Measurements from ENCODE around the gene SIRT5.

DNA sequence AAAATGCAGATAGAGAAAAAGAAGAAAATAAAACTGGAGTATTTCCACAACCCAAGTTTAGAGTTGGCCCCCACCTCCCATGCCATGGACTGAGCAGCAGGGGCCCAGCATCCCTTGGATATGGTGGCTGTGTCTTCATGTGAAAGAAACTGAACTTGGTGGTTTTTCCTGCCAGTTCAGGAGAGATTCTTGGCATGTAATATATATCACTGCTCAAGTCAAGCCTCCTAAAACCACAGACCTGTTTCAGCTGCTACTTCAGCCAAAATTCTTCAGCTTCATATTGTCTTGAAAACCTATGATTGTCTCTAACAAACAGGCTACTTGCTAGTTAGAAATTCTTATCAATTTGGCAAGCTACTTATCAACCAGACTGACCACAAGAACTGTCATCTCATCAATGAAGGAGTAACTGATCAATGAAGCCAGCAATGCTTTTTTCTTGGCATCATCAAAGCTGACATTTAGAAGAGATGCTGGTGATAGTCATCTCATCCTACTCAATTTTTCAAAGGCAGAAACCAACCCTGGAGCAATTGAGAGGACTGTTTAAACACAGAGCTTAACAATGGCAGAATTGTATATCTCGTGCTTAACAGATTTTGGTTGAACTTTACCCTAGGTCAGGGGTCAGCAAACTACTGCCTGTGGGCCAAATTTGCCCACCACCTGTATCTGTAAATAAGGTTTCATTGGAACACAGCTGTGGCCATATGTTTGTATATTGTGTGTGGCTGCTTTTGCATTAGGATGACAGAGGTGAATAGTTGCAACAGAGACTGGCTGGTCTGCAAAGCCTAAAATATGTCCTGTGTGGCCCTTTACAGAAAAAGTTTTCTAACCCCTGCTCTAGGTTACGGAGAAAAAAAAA, 30.4 kb downstream of the SIRT5 start:
- TF ChIP-seq, protein P1, sequence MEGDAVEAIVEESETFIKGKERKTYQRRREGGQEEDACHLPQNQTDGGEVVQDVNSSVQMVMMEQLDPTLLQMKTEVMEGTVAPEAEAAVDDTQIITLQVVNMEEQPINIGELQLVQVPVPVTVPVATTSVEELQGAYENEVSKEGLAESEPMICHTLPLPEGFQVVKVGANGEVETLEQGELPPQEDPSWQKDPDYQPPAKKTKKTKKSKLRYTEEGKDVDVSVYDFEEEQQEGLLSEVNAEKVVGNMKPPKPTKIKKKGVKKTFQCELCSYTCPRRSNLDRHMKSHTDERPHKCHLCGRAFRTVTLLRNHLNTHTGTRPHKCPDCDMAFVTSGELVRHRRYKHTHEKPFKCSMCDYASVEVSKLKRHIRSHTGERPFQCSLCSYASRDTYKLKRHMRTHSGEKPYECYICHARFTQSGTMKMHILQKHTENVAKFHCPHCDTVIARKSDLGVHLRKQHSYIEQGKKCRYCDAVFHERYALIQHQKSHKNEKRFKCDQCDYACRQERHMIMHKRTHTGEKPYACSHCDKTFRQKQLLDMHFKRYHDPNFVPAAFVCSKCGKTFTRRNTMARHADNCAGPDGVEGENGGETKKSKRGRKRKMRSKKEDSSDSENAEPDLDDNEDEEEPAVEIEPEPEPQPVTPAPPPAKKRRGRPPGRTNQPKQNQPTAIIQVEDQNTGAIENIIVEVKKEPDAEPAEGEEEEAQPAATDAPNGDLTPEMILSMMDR (IDR thresholded peaks at IDR 0.05): no peak
- TF ChIP-seq POLR2A (IDR thresholded peaks at IDR 0.05) (no peak), POLR2AphosphoS5 (IDR thresholded peaks at IDR 0.05) (no peak), EP300 (IDR thresholded peaks at IDR 0.05) (no peak)

Measured in gastroesophageal sphincter (tissue), 3 donors.